Keratinocyte (primary cell): Measurements from ENCODE around the gene CXCL12. TPM values are rescaled to one million over a fixed set of nuclear protein-coding genes. Genes with fewer than 3 reads are reported as not detected.

Experiments
- DNase-seq: peaks from one replicate; pipeline ENCODE4 v3.0.0-alpha.2; 2011; ENCODE audit warnings: low read depth, missing footprints, low spot score
- FAIRE-seq: peaks from 2 replicates; lab custom pipeline; 2011; peaks lifted over from hg19 to GRCh38; lab: Jason Lieb, UNC
- H2AFZ ChIP-seq: 2 replicates; pipeline ENCODE4 v1.6.0; 2012; ENCODE audit warnings: low read length, control low read depth, inconsistent platforms; ENCODE audit not compliant: control insufficient read depth
- H3K27ac ChIP-seq: 2 replicates; pipeline ENCODE4 v1.5.1; 2011; ENCODE audit warnings: low read length; ENCODE audit not compliant: control insufficient read depth, insufficient read depth
- H3K27me3 ChIP-seq: 3 replicates; pipeline ENCODE4 v1.6.0; 2011; ENCODE audit warnings: low read length; ENCODE audit not compliant: control insufficient read depth, insufficient read depth; ENCODE audit errors: extremely low read depth
- H3K36me3 ChIP-seq, 2 experiments: 2 replicates in 1 of 2; 3 replicates in 1 of 2; pipeline ENCODE4 v1.5.1; 2011; ENCODE audit warnings: low read length in 2 of 2, mild to moderate bottlenecking in 1 of 2; ENCODE audit not compliant: control insufficient read depth in 2 of 2, insufficient read depth in 2 of 2; ENCODE audit errors: extremely low read depth in 1 of 2
- H3K4me1 ChIP-seq: 3 replicates; pipeline ENCODE4 v1.5.1; 2011; ENCODE audit warnings: low read length; ENCODE audit not compliant: control insufficient read depth, insufficient read depth; ENCODE audit errors: extremely low read depth
- H3K4me2 ChIP-seq: 3 replicates; pipeline ENCODE4 v1.6.0; 2011; ENCODE audit warnings: low read depth, low read length; ENCODE audit not compliant: control insufficient read depth, insufficient read depth; ENCODE audit errors: extremely low read depth
- H3K4me3 ChIP-seq, 3 experiments: fragments of 200-600 bp in 1 of 3; sonication (generic) in 1 of 3; 2 replicates in 2 of 3; 3 replicates in 1 of 3; pipeline ENCODE4 v1.5.1; 2011 to 2016; ENCODE audit warnings: low read length in 3 of 3, mild to moderate bottlenecking in 3 of 3, control low read depth in 2 of 3, inconsistent platforms in 1 of 3, low read depth in 1 of 3, mixed read lengths in 1 of 3, mixed run types in 1 of 3, moderate library complexity in 1 of 3; ENCODE audit not compliant: control insufficient read depth in 2 of 3, insufficient read depth in 2 of 3; ENCODE audit errors: extremely low read depth in 1 of 3
- H3K79me2 ChIP-seq: 2 replicates; pipeline ENCODE4 v1.6.0; 2012; ENCODE audit warnings: low read length; ENCODE audit not compliant: control insufficient read depth, insufficient read depth
- H3K9ac ChIP-seq: 3 replicates; pipeline ENCODE4 v1.6.0; 2011; ENCODE audit warnings: low read length; ENCODE audit not compliant: control insufficient read depth, insufficient read depth; ENCODE audit errors: extremely low read depth
- H3K9me1 ChIP-seq: 3 replicates; pipeline ENCODE4 v1.6.0; 2011; ENCODE audit warnings: low read length; ENCODE audit not compliant: control insufficient read depth, insufficient read depth; ENCODE audit errors: extremely low read depth
- H3K9me3 ChIP-seq: 2 replicates; pipeline ENCODE4 v1.5.1; 2012; ENCODE audit warnings: low read depth, low read length; ENCODE audit not compliant: control insufficient read depth
- H4K20me1 ChIP-seq: 3 replicates; pipeline ENCODE4 v1.6.0; 2011; ENCODE audit warnings: low read length; ENCODE audit not compliant: control insufficient read depth, insufficient read depth; ENCODE audit errors: extremely low read depth
- EZH2 ChIP-seq: IDR thresholded peaks from one replicate; pipeline ENCODE4 v1.6.1; 2012; ENCODE audit warnings: inconsistent platforms, mild to moderate bottlenecking, low read length, moderate library complexity
- dilution Hi-C: fragments of 300-500 bp; cut with MboI; formaldehyde crosslinking; loops from one replicate; pipeline ENCODE4 v1.7.0; 2020; ENCODE audit warnings: low sequenced_read_pairs; ENCODE audit not compliant: extremely low pct_ligation_motif_present
- polyA plus RNA-seq, 5 experiments: library from polyadenylated mRNA; depleted of rRNA in 3 of 5; stranded (reverse) in 3 of 5; stranded (forward) in 1 of 5; unstranded in 1 of 5; fragments of >200 nt; gene quantifications; 1 replicate in 1 of 5; 2 replicates in 3 of 5; 3 replicates in 1 of 5; pipeline versions ENCODE4 v1.2.1 to v1.2.3, GENCODE V29; 2011 to 2012; ENCODE audit warnings: missing spikeins in 2 of 5, low read depth in 1 of 5, low replicate concordance in 1 of 5
- TF ChIP-seq, protein P1 (sequence below), 3 experiments: IDR thresholded peaks in 1 of 3; conservative IDR thresholded peaks in 1 of 3; optimal IDR thresholded peaks in 1 of 3; 2 replicates in 2 of 3; 3 replicates in 1 of 3; pipeline versions ENCODE3 to v1.5.1; 2011; ENCODE audit warnings: low read length in 3 of 3, mild to moderate bottlenecking in 3 of 3, moderate library complexity in 2 of 3, control low read depth in 1 of 3, inconsistent platforms in 1 of 3; ENCODE audit not compliant: insufficient read depth in 2 of 3; ENCODE audit errors: extremely low read depth in 1 of 3

CXCL12 gene
- polyA plus RNA-seq, 1 donor (not counting 4 experiments of a cell fraction or from before 2014, with no cell fraction given): not detected

GRCh38 chr10:44363716-44364115 is 21.2 kb downstream of the CXCL12 start:
- dilution Hi-C loops: no loop called here
- Histone ChIP-seq H3K4me1 (no peaks in the 10 kb centered on the region), H3K79me2 (no peaks in the 10 kb centered on the region), H3K27me3 (no peaks in the 10 kb centered on the region), H3K4me3 (no peak overlapping the region), H3K9ac (no peak overlapping the region), H3K9me1 (no peaks in the 10 kb centered on the region), H3K9me3 (peaks cover 2% of the 10 kb centered on the region), H2AFZ (no peak overlapping the region), H3K36me3 (no peaks in the 10 kb centered on the region), H4K20me1 (no peaks in the 10 kb centered on the region), H3K27ac (no peak overlapping the region), H3K4me2 (no peak overlapping the region)
- FAIRE-seq (no peak), DNase-seq (no peak)
- TF ChIP-seq, protein P1, sequence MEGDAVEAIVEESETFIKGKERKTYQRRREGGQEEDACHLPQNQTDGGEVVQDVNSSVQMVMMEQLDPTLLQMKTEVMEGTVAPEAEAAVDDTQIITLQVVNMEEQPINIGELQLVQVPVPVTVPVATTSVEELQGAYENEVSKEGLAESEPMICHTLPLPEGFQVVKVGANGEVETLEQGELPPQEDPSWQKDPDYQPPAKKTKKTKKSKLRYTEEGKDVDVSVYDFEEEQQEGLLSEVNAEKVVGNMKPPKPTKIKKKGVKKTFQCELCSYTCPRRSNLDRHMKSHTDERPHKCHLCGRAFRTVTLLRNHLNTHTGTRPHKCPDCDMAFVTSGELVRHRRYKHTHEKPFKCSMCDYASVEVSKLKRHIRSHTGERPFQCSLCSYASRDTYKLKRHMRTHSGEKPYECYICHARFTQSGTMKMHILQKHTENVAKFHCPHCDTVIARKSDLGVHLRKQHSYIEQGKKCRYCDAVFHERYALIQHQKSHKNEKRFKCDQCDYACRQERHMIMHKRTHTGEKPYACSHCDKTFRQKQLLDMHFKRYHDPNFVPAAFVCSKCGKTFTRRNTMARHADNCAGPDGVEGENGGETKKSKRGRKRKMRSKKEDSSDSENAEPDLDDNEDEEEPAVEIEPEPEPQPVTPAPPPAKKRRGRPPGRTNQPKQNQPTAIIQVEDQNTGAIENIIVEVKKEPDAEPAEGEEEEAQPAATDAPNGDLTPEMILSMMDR (optimal IDR thresholded peaks at IDR 0.05 in 1 of 3, IDR thresholded peaks at IDR 0.05 in 1 of 3, conservative IDR thresholded peaks at IDR 0.05 in 1 of 3; ENCODE audit: extremely low read depth in 1 of 3, insufficient read depth in 2 of 3, low read length in 3 of 3): no peak
- no peak for TF ChIP-seq EZH2

- H3K4me1 ChIP-seq: no peaks in the 10 kb centered on the region
- H3K9me1 ChIP-seq: no peaks in the 10 kb centered on the region
- H3K4me3 ChIP-seq: no peak overlapping the region
- dilution Hi-C loops: no loop called here
- H3K4me2 ChIP-seq: no peak overlapping the region
- H2AFZ ChIP-seq: no peak overlapping the region
- no peaks in the 10 kb centered on the region for H3K36me3 ChIP-seq
- H3K79me2 ChIP-seq: no peaks in the 10 kb centered on the region
- H3K27me3 ChIP-seq: no peaks in the 10 kb centered on the region
- TF ChIP-seq, protein P1 (optimal IDR thresholded peaks at IDR 0.05 in 1 of 3, IDR thresholded peaks at IDR 0.05 in 1 of 3, conservative IDR thresholded peaks at IDR 0.05 in 1 of 3; ENCODE audit: extremely low read depth in 1 of 3, insufficient read depth in 2 of 3, low read length in 3 of 3): no peak
- TF ChIP-seq EZH2: no peak
- no peak overlapping the region for H3K9ac ChIP-seq
- no peak overlapping the region for H3K27ac ChIP-seq
- no peak for DNase-seq
- peaks cover 2% of the 10 kb centered on the region for H3K9me3 ChIP-seq
- FAIRE-seq: no peak
- no peaks in the 10 kb centered on the region for H4K20me1 ChIP-seq
These were observed 21.8 kb downstream of the CXCL12 start for GRCh38 chr10:44362866-44363711.
